A204.1 (cell line): ENCODE results near the gene LRMDA.
"Not testable (repeated sequence)": the region's sequence is repeated elsewhere in the genome, so short reads cannot be mapped to it uniquely, and the experiment has no call there.

Experiments
- FAIRE-seq: peaks from 2 replicates; lab custom pipeline; 2012; peaks lifted over from hg19 to GRCh38; lab: Jason Lieb, UNC

The LRMDA gene

DNA sequence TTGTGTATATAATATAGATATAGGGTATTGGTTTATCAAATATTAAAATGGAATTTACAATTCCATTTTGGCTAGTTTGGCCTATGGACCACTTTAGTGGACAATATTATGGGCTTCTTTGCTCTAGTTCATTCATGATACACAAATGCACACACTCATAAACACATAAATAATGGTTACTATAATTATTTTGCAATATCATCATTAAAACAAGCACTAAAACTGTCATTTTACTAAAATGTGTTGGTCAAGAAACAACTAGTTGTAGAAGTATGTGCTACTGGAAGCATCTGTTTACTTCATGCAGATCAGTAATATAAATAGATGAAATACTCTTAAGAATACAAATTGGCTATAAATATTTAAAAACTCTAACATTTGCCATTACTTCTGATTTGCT, 1131.9 kb downstream of the LRMDA start:
- FAIRE-seq, result no peak

DNA sequence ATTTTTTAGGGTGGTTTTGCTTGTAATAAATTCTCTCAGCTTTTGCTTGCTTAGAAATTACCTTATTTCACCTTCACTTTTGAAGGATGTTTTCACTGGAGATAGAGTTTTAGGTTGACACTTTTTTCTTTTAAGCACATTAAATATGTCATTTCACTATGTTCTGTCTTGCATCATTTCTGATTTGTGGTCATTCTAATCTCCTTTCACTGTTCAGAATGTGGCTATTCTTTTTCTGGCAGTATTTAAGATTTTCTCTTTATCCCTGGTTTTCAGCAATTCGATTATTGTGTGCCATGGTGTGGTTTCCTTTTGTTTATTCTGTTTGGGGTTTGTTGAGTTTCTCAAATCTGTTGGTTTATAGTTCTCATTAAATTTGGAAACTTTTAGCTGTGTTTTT, 1140.6 kb downstream of the LRMDA start:
- FAIRE-seq, result no peak

DNA sequence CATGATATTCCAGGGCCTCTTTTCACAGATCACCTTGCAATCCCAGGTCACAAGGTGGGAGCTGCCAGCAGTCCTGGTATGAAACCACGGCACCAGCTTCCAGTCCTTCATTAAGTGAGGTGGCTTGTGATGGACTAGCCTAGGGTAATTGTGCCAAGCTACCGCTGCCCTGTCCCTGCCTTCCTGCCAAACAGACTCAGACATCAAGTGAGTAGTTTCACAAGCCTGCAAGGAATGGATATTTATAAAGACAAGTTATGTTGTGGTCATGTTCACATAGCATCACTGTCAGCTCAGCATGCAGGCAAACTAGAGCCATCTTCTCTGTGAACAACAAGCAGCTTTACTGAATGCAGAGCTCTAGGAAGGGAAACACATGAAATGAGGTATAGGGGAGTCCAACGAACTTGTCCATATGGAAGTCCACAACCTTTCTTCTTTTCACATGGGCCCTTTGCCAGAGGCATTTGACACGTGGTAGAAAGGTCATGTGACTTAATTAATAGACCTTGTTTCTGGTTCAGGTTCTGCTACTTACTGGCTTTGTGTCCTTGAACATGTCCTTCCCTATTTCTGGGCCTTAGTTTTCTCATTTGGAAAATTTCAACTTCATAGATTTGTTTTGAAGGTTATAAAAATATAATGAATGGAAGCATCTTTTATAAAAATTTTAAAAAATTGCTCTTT, 1145.0 kb downstream of the LRMDA start:
- FAIRE-seq, result no peak

DNA sequence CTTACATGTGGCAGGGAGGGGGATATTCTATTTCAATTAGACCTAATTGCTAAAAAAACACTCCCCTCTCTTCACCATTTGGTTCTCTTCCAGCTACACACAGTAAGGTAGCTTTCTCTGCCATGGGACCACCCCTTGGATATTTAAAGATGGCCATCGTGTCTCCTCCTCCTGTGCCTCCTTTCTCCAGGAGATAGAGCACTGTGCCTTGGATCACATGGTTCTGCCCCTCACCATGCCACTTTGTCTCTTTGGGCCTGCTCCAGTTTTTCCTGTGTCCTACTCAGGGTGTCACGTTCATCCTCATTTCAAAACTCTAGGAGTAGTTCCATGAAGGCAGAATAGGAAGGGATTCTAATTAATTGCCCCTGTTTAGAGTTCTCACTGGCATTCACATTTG, 1146.0 kb downstream of the LRMDA start:
- FAIRE-seq, result no peak

DNA sequence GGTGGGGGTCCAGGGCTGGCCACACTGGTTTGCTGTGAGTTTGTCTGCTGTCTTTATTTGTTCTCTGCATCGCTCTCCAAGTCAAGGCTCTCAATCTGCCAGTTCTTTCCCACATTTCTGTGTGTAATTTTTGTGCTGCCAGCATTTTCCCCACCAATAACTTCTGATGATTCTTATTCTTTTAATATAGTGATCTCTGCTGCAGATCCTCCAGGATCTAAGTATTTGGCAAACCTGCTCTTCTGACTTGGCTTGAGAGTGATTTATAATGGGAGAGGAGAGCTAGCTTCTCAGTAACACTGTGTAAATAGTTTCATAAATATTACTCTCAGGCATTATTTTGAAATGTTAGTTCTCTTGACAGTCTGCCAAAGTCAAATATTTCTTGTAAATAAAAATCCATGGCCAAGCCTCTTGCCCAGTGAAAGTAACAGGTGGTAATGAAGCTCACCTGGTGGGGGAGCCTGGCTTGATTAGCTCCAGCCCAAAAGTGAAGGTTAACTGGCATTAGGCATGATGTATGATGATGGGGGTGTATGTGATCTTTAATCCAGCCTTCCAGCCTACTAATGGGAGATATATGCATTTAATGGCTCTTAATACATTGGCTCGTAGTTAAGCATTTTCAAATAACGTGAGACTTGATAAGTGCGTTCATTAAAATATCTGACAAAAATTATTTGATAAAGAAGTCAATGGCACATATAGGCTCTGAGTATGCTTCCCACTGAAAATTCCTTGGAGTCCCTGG, 1150.3 kb downstream of the LRMDA start:
- FAIRE-seq, result no peak

DNA sequence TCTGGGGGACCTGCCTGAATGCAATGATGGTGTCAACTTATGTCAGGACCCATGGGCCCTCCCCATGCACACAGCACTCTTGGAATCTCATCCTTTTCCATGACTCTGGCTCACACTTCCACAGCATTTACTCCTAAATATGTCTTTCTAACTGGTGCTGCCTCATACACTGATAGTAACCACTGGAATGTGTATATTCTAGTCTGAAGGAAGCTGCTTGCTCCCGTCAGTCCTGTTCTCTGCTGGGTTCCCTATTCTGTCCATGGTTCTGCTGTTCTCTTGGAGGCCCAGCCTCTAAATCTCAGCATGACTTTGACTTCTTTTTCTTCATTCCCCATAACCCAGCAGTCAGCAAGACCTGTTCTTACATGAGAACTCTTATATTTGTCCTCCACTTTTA, 1151.1 kb downstream of the LRMDA start:
- FAIRE-seq, result no peak

DNA sequence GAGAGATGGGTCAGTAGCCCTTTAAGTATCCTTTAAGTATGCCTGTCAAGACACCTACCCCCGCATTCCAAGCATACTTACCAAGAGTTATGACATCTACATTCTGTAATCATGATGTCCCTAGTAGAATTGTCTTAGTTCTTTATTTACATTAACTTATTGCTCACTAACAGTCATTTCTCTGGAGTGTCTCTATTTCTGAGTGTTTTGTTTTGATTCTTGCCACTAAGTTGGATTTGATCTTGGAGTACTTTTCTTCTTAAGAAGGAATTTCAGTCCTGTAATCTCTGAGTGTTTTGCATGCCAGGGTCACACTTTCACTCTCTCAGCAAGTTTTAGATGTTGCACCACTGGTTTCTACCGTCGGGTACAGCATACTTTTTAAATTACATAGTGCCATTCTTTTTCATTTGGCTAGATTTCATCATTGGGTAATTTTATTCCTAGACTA, 1152.3 kb downstream of the LRMDA start:
- no peak for FAIRE-seq

DNA sequence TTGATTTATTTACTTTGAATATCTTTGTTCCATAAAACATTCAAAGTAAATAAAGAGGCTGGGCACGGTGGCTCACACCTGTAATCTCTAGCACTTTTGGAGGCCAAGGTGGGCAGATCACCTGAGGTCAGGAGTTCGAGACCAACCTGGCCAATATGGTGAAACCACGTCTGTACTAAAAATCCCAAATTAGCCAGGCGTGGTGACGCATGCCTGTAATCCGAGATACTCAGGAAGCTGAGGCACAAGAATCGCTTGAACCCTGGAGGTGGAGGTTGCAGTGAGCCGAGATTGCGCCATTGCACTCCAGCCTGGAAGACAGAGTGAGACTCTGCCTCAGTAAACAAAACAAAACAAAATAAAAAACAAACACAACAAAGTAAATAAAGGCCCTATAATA, 1153.0 kb downstream of the LRMDA start:
- not testable (repeated sequence) for FAIRE-seq
